Hematopoietic multipotent progenitor cell (in vitro differentiated cells): ENCODE data around the gene KCNJ9. TPM values are rescaled to one million over a fixed set of nuclear protein-coding genes. Genes with fewer than 3 reads are reported as not detected.

Source experiments
- DNase-seq, 3 donors: peaks; one replicate each; pipeline ENCODE4 v3.0.0-alpha.2; 2011 to 2015; ENCODE audit warnings: low read depth in 2 of 3, low spot score in 2 of 3
- total RNA-seq: library from RNA; depleted of rRNA; stranded (reverse); fragments of >200 nt; gene quantifications from one replicate; pipeline ENCODE4 v1.2.3, GENCODE V29; 2012

Gene KCNJ9
- total RNA-seq, 1 donor: not detected

DNA sequence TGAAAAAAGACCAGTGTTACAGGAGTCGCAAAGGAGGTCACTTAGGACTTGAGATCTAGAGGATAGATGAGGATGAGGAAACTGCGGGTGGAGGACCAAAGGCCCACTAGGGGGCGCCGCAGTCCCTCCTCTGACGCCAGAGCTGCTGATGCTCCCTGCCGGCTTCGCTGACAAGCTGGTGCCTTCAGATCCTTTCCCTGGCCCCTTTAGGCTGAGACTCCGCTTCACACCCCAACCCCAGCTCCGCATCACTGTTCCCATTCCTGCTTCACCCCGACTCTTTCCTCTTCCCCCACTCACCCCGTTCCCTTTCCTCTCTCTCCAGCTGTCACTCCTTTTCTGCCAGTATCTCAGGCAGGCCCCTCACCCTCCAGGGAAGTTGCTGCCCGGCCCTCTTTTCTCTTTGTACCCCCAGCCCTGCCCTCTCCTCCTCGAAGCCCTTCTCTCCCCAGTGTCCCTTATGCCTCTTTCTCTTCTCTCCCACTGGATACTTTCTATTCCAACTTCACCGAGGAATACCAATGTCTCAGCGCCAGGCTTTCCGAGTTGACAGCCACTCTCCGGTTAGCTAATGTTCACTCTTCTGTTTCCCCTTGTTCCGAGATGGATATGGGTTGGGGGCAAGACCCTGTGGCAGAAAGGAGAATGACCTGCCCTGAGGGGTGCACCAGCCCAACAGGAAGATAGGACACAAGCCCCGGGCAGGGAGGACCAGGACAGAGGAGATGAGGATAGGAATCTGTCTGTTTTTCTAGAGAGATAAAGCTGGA lies 4.5 kb downstream of the KCNJ9 start:
- peak; percentile 68 to 82 (median 76) for DNase-seq

DNA sequence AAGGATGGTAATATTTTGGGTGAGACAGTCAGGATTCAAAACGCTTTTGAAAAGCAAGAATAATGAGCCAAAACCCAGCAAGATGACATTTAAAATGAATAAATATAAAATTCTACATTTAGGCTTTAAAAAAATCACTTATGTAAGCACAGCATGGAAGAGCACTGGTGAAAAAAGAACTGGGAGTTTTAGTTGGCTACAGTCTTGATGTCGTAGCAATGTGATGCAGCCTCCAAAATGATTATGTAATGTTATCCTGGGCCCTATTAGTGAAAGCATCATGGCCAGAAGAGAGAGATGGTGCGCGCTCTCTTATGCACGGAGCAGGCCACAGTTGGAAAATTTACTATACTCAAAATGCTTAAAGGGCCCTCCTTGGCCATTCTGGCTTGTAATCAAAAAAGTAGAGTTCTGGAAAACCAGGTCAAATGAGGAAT lies 5.1 kb downstream of the KCNJ9 start:
- DNase-seq: no peak

DNA sequence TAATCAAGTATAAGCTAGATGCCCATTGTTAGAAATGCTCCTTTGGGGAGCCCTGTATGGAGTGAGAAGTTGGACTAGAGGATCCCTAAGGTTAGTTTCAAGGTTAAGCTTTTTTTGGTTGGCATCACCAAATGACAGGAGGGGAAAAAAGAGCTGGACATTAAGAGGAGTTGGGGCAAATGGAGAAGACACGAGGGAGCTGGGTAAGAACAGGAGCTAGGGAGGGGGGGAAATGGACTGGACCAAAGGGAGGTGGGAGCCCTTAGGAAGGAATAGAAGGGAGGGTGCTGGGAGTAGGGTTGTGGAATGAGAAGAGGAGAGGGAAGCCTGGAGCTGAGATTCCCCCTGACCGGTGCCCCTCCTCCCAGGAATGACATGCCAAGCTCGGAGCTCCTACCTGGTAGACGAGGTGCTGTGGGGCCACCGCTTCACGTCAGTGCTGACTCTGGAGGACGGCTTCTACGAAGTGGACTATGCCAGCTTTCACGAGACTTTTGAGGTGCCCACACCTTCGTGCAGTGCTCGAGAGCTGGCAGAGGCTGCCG lies 5.9 kb downstream of the KCNJ9 start:
- DNase-seq: no peak

DNA sequence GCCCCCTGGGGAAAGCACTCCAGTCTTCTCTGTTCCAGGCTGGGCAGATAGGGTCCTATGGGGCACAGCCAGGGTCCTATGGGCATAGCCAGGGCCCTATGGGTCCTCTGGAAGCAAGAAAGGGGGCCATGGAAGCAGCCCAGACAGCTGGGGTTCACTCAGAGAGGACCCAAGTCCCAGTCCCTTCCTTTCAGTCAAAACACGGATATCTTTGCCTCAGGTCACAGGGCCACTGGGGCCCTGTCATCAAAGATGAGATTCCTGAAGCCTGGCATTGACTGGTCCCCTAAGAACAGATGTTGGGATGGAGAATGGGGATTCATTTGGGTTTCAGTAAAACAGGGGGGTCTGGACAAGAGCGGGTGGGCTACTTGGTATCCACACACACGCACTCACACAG lies 8.5 kb downstream of the KCNJ9 start:
- DNase-seq: no peak

DNA sequence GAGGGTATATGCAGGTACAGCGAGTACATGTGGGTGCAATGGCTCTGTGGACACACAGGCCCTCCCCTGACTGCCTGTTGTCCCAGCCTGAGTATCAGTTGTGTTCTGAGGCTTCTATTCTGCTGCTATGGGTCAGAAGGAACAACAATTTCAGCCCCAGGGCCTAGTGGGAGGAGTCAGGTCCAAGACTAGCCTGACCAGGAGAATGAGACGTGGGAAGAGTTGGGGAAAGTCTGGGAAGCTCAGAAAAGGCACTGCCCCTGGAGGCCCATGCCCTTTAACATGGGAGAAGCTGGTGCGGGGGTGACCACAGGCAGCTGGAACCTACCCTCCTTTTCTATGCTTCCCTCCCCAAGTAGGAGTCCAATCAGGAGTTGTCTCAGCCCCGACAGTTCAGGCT lies 9.4 kb downstream of the KCNJ9 start:
- no peak for DNase-seq

DNA sequence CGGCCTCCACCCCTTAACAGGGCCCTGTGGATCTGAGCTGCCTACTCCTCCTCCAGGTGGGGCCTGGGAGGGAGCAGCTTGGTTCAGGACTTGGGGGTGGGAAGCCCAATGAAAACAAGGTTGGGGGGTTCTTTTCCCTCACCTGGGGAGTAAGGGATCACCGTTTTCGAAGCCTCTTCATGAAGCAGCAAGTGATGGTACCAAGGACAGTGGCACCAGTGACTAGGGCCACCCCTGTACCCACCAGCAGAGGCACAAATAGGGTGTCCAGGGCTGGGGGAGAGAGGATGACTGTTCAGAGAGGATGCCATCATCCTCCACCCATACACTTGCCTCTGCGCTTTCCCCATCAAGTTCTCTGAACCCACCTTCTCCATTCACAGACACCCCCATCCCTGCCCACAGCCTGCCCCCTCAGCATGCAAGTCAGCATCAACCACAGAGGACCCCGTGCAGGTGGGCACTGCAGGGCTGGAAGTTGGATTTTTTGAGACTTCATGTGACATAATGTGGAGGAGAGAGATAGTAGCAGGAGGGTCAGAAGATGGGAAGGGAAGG lies 10.4 kb downstream of the KCNJ9 start:
- no peak for DNase-seq

DNA sequence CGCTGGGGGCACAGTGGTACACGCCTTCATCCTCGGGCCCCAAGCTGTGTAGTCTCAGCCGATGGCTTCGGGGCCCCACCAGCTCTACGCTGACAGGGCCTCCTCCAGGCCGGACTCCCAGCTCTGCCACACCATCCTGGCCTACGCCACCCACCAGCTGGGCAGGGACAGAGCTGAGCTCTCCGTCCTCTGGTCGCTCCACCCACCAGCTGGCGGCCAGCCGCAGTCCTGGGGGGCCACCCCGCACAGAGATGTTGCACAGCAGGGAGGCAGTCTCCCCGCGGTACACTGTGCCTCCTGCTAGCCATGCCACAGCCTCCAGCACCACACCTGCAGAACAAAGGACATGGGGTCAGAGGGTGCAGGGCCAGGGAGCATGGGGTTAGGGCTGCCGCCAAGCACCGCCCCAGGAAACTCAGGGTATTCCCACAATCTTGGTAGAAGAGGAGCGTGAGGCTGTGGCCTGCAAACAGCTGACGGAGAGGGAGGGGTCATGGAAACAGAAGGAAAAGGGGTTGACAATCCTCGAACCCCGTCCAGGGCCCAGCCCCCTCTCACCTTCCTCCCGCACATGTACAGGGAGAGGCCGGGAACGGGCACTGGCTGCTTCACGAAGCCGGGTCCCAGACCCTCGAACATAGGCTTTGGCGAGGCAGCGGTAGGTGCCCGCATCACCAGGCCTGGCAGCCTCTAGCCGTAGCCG lies 11.2 kb downstream of the KCNJ9 start:
- DNase-seq: no peak

DNA sequence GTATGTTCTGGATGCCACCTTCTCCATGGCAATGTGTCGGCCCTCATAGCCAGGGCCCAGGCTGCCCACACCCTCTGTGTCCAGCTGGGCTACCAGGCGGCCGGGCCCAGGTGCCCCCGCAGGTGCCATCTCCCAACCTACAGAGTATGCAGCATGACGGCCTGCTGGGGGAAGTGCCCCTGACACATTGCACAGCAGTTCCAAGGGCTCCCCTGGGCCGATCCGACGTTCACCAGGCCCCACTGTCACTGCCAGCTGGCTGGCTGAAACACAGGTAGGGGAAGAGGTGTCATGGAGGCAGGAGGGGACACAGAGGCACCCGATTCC lies 11.7 kb downstream of the KCNJ9 start:
- DNase-seq: no peak

DNA sequence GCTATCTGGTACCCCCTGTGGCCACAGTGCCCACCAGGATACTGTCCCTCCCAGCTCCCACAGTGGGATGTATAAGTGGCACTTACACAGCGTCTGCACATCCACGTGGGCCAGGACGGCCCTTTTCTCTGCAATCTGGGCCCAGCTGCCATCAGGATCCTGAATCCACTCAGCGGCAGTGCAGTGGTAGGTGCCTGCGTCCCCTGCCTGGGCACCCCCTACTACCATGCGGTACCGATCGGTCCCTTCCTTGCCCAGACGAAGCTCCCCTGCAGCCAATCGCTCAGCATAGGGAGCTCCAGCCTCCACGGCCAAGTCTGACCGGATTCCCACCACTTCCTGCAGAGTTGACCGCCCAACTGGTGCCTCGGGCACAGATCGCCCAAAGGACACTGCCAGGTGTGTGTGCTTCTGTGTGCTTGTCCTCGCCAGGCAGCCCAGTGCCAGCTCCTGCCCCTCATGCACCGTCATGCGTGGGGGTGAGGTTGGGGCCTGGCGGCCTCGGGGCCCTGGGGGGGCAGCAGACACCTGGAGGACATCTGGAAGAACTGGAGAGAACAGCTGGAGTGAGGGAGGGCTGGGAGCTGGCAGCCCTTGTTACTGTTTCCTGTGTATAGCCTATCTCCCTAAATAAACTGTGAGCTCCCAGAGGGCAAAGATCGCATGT lies 12.4 kb downstream of the KCNJ9 start:
- no peak for DNase-seq

DNA sequence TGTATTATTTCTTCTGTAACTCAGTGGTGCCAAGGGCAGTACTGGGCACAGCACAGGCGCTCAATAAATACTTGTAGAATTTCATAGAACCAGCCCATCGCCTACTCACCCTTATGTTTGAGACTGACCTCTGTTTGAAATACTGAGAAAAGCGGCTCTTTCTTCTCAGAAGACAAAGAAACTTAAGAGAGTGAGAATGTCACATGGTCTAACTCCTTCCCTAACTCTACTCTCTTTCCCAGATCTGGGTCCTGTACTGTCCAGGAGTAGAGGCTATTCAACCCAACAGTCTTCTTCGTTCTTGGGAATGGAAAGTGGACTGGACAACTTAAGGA lies 12.9 kb downstream of the KCNJ9 start:
- no peak for DNase-seq

DNA sequence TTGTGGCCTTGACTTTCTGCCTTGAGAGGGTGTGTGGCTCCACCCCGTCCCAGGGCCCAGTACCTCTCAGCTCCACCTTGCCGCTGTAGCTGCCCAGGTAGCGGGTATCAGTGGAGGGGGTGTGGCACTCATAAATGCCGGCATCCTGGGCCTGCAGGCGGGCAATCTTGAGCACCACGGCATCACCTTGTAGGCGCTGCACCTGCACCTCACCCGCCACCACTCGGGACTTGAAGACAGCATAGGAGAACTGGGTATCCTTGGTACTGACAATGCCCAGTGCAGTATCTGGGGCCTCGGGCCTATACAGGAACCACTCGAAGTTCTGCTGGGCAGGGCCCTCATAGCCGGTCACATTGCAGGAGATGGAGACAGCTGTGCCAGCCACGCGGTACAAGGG lies 13.5 kb downstream of the KCNJ9 start:
- DNase-seq: no peak

DNA sequence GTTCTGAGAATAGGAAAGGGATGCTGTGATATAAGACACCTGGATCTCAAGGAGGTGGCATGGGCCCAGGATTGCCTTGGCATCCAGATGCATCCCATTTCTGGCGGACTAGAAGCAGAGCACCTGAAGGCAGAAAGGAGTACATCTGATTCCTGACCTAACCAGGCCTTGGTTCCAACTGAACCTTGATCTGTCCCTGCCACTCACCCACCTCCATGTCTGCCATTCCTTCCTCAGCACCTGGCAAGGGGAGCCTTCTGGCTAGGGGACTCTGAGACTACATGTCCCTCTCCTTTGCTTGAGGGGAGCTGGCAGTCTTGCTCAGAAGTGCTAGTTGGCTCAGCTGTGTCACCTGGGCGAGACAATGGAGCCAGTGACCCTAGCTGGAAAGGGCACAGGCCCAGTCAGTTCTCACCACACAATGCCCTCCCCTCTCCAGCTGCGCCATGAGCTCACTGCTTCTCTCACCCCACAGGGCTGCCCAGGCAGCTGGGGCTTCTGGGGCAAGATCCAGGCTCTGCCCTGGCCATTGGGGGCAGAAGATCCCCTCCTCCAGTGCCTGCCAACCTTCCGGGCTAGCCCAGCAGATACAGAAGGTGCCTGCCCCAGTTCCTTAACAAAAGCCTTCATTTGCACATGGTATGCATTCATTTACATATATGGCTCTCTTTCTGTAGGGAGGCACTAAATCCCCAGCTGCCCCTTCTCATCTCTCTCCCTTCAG lies 14.2 kb downstream of the KCNJ9 start:
- no peak for DNase-seq

DNA sequence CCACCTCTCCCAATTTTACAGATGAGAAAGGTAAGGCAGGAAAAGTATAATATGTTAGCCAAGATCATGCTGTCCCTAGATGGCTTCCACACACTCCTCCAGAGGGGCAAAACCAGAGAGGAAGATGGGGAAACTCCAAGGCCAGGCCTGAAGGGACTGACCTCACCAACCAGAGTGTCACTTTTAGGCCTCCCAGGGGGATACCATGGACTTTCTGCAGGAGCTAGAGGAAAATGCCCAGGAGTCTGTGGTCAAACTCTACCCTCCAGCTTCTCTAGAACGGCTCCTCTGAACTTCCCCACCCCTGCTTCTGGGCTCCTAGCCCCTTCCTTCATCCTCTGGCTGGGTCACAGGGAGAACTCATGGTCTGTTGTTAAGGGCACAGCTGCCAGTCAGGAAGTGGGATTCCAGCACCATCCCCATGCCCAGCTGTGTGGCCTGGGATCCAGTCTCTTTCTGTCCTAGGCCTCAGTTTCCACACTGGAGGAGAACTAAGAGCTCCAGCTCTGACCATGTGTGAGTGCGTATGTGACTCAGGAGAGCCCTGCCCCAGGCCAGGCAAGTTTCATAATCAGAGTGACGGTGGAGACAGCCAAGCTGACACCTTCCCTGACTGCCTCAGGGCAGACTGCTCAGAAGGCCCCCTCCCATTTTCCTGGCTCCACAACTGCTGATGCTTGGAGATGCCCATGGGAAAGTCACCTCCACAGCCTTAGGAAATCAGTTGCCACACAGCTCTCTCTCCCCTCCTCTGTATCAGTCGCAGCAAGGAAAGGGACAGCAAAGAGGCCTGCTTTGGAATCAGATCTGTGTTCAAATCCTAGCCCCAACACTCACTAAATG lies 15.2 kb downstream of the KCNJ9 start:
- DNase-seq: no peak

DNA sequence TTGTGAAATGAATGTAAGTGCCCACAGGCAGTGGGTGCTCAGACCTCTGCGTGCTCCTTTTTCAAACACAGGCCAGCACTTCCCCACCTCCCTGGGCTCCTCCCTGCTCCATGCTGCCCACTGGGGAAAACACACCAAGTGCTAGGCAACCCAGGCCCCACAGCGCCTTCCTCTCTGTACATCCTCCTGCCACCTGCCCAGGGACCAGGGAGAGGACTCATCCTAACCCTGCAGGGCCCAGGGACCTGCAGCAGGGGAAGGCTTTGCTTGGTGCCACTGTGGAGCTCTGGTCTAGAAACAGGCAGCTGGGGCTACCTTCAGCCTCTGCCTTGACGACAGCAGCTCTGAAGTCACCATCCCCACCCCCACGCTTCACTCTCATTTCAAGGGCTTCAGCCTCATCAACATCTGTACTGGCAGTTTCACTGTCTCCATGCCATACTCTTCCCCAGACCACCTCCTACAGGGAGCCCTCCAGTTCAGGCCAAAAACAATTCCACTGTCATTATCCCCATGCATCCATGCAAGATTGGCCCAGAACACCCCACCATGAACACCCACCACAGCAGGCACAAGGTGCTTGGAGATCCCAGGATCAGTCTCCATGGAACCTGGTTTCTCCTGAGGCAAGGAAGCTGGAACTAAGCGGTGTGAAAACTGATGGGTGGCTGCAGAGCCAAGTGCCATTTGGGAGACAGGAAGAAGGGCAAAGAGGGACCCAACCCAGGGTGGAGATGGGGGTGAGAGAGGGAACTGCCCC lies 16.0 kb downstream of the KCNJ9 start:
- no peak for DNase-seq

DNA sequence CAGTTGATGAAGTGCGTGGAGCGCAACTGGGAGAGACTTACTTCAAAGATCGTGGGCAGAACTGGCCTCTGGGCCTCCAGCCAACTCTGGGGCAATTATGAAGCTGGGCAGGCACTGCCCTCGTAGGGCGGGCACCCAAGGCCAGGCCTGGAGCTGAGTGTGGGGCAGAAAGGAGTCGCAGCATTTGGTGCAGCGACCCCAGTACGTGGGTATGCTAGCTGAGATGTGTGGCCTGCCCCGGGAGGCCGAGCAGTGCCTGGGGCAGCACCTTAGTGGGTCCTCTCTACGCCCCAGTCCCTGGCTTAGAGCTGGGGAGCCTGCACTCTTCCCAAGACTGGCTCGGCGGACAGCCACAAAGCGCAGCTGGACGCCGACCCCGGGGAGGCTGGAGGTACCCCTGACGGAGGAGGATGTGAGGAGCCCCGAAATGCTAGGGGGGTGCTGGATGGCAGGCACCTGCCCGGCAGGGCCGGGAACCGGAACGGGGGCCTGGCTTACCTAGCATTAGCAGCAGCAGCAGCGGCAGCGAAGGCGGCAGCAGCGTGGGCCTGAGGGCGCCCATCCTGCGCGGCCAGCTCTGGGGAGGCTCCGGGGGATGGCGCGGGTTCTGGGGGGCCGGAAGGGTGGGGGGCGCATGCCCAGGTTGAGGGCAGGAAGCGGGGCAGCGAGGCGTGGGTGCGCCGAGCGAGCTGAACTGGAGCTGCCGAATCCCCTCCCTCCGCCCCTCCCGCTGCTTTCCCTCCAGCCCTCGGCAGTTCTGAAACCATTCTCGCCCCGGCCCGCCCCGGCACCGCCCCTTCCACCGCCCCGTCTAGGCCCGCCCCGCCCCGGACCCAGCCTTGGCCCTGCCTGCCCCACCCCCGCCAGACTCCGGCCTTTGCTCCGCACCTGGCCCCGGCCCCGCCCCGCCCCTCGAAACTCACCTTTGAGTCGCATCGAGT lies 16.8 kb downstream of the KCNJ9 start, which contains the start of gene IGSF8:
Gene IGSF8, minus strand, starts transcription at position 709 of the 941 bp plus-strand sequence. Its CDS starts 147 bp downstream, at position 562.
- DNase-seq: peak; percentile 83 to 89 (median 87)

DNA sequence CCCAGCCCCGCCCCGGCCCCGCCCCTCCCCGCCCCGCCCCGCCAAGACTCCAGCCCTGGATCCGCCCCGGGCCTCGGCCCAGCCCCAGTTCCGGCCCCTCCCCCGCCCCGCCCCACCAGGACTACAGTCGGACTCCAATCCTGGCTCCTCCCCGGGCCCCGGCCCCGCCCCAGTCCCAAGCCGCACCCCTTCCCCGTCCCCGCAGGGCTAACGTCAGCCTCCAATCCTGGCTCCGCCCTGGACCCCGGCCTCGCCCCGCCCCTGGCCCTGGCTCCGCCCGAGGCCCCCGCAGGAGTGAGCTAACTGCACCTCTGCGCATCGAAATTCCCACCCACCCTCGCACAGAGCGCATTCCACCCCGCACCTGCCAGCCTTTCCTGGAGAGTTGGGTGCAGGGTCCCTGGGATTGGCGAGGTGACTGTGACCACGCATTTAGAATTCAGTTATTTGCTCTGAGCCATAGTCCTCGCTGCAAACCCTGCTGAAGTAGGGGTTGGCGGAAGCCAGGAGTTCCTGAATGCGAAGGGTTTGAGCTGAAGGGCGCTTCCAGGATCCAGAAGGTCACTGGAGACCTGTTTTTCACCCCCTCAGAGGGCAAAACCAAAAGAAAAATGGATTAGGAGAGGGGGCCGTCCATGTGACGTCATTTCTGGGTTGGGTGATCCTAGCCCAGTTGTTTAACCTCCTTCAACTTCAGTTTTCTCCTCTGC lies 17.7 kb downstream of the KCNJ9 start:
- DNase-seq: peak; percentile 88 to 97 (median 94)

DNA sequence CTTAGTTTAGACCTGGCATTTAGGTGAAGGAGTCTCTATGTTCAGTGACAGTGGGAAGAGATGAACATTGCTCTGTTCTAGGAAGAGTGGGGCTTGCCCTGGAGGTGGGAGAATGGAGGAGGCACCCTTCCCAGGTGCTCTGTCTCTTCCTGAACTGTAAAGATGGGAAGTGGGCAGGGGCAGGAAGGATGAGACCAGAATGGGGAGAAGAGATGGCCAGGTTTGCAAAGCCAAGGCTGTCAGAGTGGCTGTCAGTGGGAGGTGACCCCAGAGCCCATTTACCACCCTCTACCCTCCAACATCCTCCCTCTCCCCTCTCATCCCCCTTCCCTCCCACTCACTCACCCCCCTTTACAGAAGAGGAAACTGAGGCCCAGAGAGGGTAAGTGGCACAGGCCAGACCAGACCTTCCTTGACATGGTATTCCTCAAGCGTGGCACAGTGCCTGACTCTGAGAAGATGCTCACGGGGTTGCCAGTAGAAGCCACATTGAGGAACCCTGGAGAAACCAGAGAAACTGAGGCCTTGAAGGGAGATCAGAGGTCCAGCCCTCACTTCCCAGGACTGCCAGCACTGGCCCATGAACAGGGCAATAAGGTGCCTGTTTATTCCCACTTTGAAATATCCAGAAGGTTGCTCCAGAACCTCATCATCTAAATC lies 18.5 kb downstream of the KCNJ9 start:
- DNase-seq: no peak
